DND-41 (cell line): ENCODE measurements around the gene PTPN21.

ENCODE experiments used
- ATAC-seq: fragments of 200-7000 bp; cut with Tn5 transposase; 3 replicates; pipeline ENCODE4 v1.9.1; 2021; ENCODE audit warnings: low read depth; ENCODE audit not compliant: insufficient read depth
- DNase-seq: peaks from one replicate; pipeline ENCODE4 v3.0.0-alpha.2; 2020
- H2AFZ ChIP-seq: 2 replicates; pipeline ENCODE4 v1.6.0; 2012; ENCODE audit warnings: low read depth, low read length
- H3K27ac ChIP-seq: 2 replicates; pipeline ENCODE4 v1.5.1; 2012; ENCODE audit warnings: low read length, inconsistent platforms
- H3K27me3 ChIP-seq: fragments of 200-600 bp; sonication (generic); 2 replicates; pipeline ENCODE4 v1.6.0; 2012; ENCODE audit warnings: low read length, mild to moderate bottlenecking, inconsistent platforms; ENCODE audit not compliant: insufficient read depth, poor library complexity
- H3K36me3 ChIP-seq: 2 replicates; pipeline ENCODE4 v1.5.1; 2012; ENCODE audit warnings: low read length, inconsistent platforms; ENCODE audit not compliant: insufficient read depth
- H3K4me1 ChIP-seq: 2 replicates; pipeline ENCODE4 v1.5.1; 2012; ENCODE audit warnings: mild to moderate bottlenecking, low read length; ENCODE audit not compliant: insufficient read depth
- H3K4me2 ChIP-seq: 2 replicates; pipeline ENCODE4 v1.6.0; 2012; ENCODE audit warnings: mild to moderate bottlenecking, moderate library complexity, low read length, inconsistent platforms; ENCODE audit not compliant: insufficient read depth
- H3K4me3 ChIP-seq, 2 experiments: fragments of 200-600 bp in 1 of 2; shearing (Covaris generic) in 1 of 2; 2 replicates each; pipeline ENCODE4 v1.5.1; 2012 to 2016; ENCODE audit warnings: inconsistent platforms in 2 of 2, low read length in 2 of 2, mild to moderate bottlenecking in 2 of 2, low read depth in 1 of 2, moderate library complexity in 1 of 2
- H3K79me2 ChIP-seq: 2 replicates; pipeline ENCODE4 v1.6.0; 2012; ENCODE audit warnings: low read length, inconsistent platforms; ENCODE audit not compliant: insufficient read depth
- H3K9ac ChIP-seq: 2 replicates; pipeline ENCODE4 v1.6.0; 2012; ENCODE audit warnings: low read depth, mild to moderate bottlenecking, inconsistent platforms, low read length, moderate library complexity
- H3K9me3 ChIP-seq: 2 replicates; pipeline ENCODE4 v1.5.1; 2012; ENCODE audit warnings: low read length, moderate library complexity, mild to moderate bottlenecking, inconsistent platforms; ENCODE audit not compliant: insufficient read depth, severe bottlenecking
- H4K20me1 ChIP-seq: 2 replicates; pipeline ENCODE4 v1.6.0; 2012; ENCODE audit warnings: low read length; ENCODE audit not compliant: insufficient read depth
- EZH2 ChIP-seq: IDR thresholded peaks from 3 replicates; pipeline ENCODE4 v1.6.1; 2012; ENCODE audit warnings: borderline replicate concordance, low read depth, mild to moderate bottlenecking, moderate library complexity, low read length, inconsistent platforms; ENCODE audit not compliant: severe bottlenecking
- TF ChIP-seq, protein P1 (sequence below): IDR thresholded peaks from 2 replicates; pipeline ENCODE4 v1.5.1; 2012; ENCODE audit warnings: borderline replicate concordance, low read length, moderate library complexity, mild to moderate bottlenecking; ENCODE audit not compliant: poor library complexity, severe bottlenecking; ENCODE audit errors: extremely low read depth

The PTPN21 gene

GRCh38 chr14:88500611-88501010 lies 54.2 kb downstream of the PTPN21 start:
- H3K79me2 ChIP-seq: no peaks in the 10 kb centered on the region
- H3K27me3 ChIP-seq: no peaks in the 10 kb centered on the region
- H3K4me2 ChIP-seq: no peak overlapping the region
- no peaks in the 10 kb centered on the region for H3K4me1 ChIP-seq
- H2AFZ ChIP-seq: no peak overlapping the region
- TF ChIP-seq EZH2: no peak
- TF ChIP-seq, protein P1, sequence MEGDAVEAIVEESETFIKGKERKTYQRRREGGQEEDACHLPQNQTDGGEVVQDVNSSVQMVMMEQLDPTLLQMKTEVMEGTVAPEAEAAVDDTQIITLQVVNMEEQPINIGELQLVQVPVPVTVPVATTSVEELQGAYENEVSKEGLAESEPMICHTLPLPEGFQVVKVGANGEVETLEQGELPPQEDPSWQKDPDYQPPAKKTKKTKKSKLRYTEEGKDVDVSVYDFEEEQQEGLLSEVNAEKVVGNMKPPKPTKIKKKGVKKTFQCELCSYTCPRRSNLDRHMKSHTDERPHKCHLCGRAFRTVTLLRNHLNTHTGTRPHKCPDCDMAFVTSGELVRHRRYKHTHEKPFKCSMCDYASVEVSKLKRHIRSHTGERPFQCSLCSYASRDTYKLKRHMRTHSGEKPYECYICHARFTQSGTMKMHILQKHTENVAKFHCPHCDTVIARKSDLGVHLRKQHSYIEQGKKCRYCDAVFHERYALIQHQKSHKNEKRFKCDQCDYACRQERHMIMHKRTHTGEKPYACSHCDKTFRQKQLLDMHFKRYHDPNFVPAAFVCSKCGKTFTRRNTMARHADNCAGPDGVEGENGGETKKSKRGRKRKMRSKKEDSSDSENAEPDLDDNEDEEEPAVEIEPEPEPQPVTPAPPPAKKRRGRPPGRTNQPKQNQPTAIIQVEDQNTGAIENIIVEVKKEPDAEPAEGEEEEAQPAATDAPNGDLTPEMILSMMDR: no peak
- H4K20me1 ChIP-seq: no peaks in the 10 kb centered on the region
- H3K9me3 ChIP-seq: no peaks in the 10 kb centered on the region
- H3K27ac ChIP-seq: no peak overlapping the region
- ATAC-seq: no peak
- H3K4me3 ChIP-seq: no peak overlapping the region
- DNase-seq: no peak
- no peaks in the 10 kb centered on the region for H3K36me3 ChIP-seq
- H3K9ac ChIP-seq: no peak overlapping the region

DNA sequence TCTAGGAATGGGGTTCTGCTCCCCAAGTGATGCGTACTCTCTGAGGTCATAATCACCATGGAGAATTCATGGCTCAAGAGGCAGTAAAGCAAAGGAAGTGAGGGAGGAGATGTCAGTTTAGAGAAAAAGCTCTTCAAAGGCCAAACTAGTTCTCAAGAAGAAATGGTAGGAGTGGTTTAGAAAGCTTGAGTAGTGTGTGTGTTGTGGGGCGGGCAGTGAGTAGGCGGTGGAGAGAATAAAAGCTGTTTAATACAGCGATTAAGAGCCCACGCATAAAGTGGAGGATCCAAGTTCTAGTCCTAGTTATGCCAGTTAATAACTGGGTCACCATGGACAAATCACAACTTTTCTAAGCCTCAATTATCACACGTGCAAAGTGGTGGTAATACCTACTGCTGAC lies 55.6 kb downstream of the PTPN21 start:
- no peak for ATAC-seq
- Histone ChIP-seq H3K4me2 (no peak overlapping the region), H3K9me3 (no peaks in the 10 kb centered on the region), H3K27me3 (no peaks in the 10 kb centered on the region), H3K9ac (no peak overlapping the region), H3K79me2 (no peaks in the 10 kb centered on the region), H3K4me3 (no peak overlapping the region), H3K27ac (no peak overlapping the region), H3K36me3 (no peaks in the 10 kb centered on the region), H2AFZ (no peak overlapping the region), H4K20me1 (no peaks in the 10 kb centered on the region), H3K4me1 (no peaks in the 10 kb centered on the region)
- TF ChIP-seq, protein P1: no peak
- TF ChIP-seq EZH2: no peak
- DNase-seq: no peak

GRCh38 chr14:88496414-88496813 lies 58.4 kb downstream of the PTPN21 start:
- Histone ChIP-seq H3K9me3 (no peaks in the 10 kb centered on the region), H4K20me1 (no peaks in the 10 kb centered on the region), H3K9ac (no peak overlapping the region), H3K36me3 (no peaks in the 10 kb centered on the region), H3K4me1 (peaks cover 6% of the 10 kb centered on the region), H2AFZ (no peak overlapping the region), H3K79me2 (no peaks in the 10 kb centered on the region), H3K27ac (no peak overlapping the region), H3K4me3 (no peak overlapping the region), H3K4me2 (no peak overlapping the region), H3K27me3 (no peaks in the 10 kb centered on the region)
- no peak for ATAC-seq
- TF ChIP-seq, protein P1: no peak
- TF ChIP-seq EZH2: no peak
- no peak for DNase-seq

- DNase-seq (no peak), ATAC-seq (no peak)
- peaks cover 6% of the 10 kb centered on the region for H3K4me1 ChIP-seq
- TF ChIP-seq EZH2: no peak
- no peak overlapping the region for H2AFZ ChIP-seq
- H3K4me2 ChIP-seq: no peak overlapping the region
- no peak overlapping the region for H3K4me3 ChIP-seq
- no peaks in the 10 kb centered on the region for H3K79me2 ChIP-seq
- H4K20me1 ChIP-seq: no peaks in the 10 kb centered on the region
- H3K9me3 ChIP-seq: no peaks in the 10 kb centered on the region
- H3K27me3 ChIP-seq: no peaks in the 10 kb centered on the region
- no peaks in the 10 kb centered on the region for H3K36me3 ChIP-seq
- no peak overlapping the region for H3K9ac ChIP-seq
- H3K27ac ChIP-seq: no peak overlapping the region
Observed at GRCh38 chr14:88493392-88494185, 61.2 kb downstream of the PTPN21 start.
